Liver (tissue), 9 donors: Measurements from ENCODE around the gene SLC25A22. TPM values are rescaled to one million over a fixed set of nuclear protein-coding genes. Genes with fewer than 3 reads are reported as not detected.
A peak's percentile ranks its signal among the peaks of the same experiment; 100 is the strongest.

Source experiments
- DNase-seq: peaks from one replicate; pipeline ENCODE4 v3.0.0-alpha.2; 2017; ENCODE audit warnings: low spot score
- H3K27ac ChIP-seq, 2 donors: one replicate each; pipeline ENCODE4 v1.7.0; 2013; ENCODE audit warnings: inconsistent platforms in 2 of 2, low read length in 2 of 2, control low read depth in 1 of 2, low read depth in 1 of 2, mild to moderate bottlenecking in 1 of 2
- H3K27me3 ChIP-seq, 4 donors: one replicate each; pipeline versions ENCODE4 v1.6.1 to v1.7.0; 2013; ENCODE audit warnings: low read length in 3 of 4, inconsistent platforms in 1 of 4, mild to moderate bottlenecking in 1 of 4, moderate library complexity in 1 of 4; ENCODE audit not compliant: control insufficient read depth in 4 of 4, insufficient read depth in 4 of 4
- H3K36me3 ChIP-seq, 4 donors: one replicate each; pipeline versions ENCODE4 v1.6.1 to v1.7.0; 2013; ENCODE audit warnings: low read length in 3 of 4, mild to moderate bottlenecking in 3 of 4, low read depth in 1 of 4, moderate library complexity in 1 of 4; ENCODE audit not compliant: control insufficient read depth in 4 of 4, insufficient read depth in 3 of 4
- H3K4me1 ChIP-seq, 4 donors: one replicate each; pipeline versions ENCODE4 v1.6.1 to v1.7.0; 2013; ENCODE audit warnings: low read length in 3 of 4, mild to moderate bottlenecking in 3 of 4, moderate library complexity in 1 of 4; ENCODE audit not compliant: control insufficient read depth in 4 of 4, insufficient read depth in 4 of 4
- H3K4me3 ChIP-seq, 3 donors: one replicate each; pipeline versions ENCODE4 v1.6.1 to v1.7.0; 2013; ENCODE audit warnings: low read length in 3 of 3, control low read depth in 1 of 3, low read depth in 1 of 3, mild to moderate bottlenecking in 1 of 3
- H3K9ac ChIP-seq, 2 donors: one replicate each; pipeline ENCODE4 v1.7.0; 2013; ENCODE audit warnings: low read length in 2 of 2, mild to moderate bottlenecking in 2 of 2, moderate library complexity in 2 of 2, control low read depth in 1 of 2, low read depth in 1 of 2
- H3K9me3 ChIP-seq, 4 donors: one replicate each; pipeline versions ENCODE4 v1.6.1 to v1.7.0; 2013; ENCODE audit warnings: low read length in 3 of 4; ENCODE audit not compliant: control insufficient read depth in 4 of 4
- EGR1 ChIP-seq, 2 donors: IDR thresholded peaks; 2 replicates each; pipeline ENCODE4 v1.6.1; 2016 to 2018; ENCODE audit warnings: antibody characterized with exemption in 2 of 2, low read depth in 2 of 2
- FOXA1 ChIP-seq: IDR thresholded peaks from 2 replicates; pipeline ENCODE4 v1.6.1; 2016; ENCODE audit warnings: antibody characterized with exemption
- FOXA2 ChIP-seq: IDR thresholded peaks from 2 replicates; pipeline ENCODE4 v1.6.1; 2016; ENCODE audit warnings: antibody characterized with exemption
- GABPA ChIP-seq, 2 donors: IDR thresholded peaks in 1 of 2; conservative IDR thresholded peaks in 1 of 2; 2 replicates each; pipeline ENCODE4 v1.6.1; 2016; ENCODE audit warnings: antibody characterized with exemption in 2 of 2, mild to moderate bottlenecking in 1 of 2, moderate library complexity in 1 of 2
- JUND ChIP-seq, 2 donors: IDR thresholded peaks; 2 replicates each; pipeline ENCODE4 v1.6.1; 2016; ENCODE audit warnings: antibody characterized with exemption in 2 of 2
- NR2F2 ChIP-seq: IDR thresholded peaks from 2 replicates; pipeline ENCODE4 v1.6.1; 2016; ENCODE audit warnings: antibody characterized with exemption
- RXRA ChIP-seq, 2 donors: IDR thresholded peaks; 2 replicates each; pipeline ENCODE4 v1.6.1; 2017 to 2018; ENCODE audit warnings: antibody characterized with exemption in 2 of 2, mild to moderate bottlenecking in 1 of 2
- SP1 ChIP-seq: IDR thresholded peaks from 2 replicates; pipeline ENCODE4 v1.6.1; 2018; ENCODE audit warnings: antibody characterized with exemption, mild to moderate bottlenecking
- TAF1 ChIP-seq: conservative IDR thresholded peaks from 2 replicates; pipeline ENCODE4 v1.6.1; 2016; ENCODE audit warnings: antibody characterized with exemption, mild to moderate bottlenecking
- YY1 ChIP-seq: IDR thresholded peaks from 2 replicates; pipeline ENCODE4 v1.6.1; 2016; ENCODE audit warnings: antibody characterized with exemption, mild to moderate bottlenecking
- WGBS: extraction: QIAGEN DNeasy Blood & Tissue Kit; methylation state at CpG from one replicate; pipeline ENCODE4 v1.1.7; 2013; 5-methylcytosine and 5-hydroxymethylcytosine counted together
- polyA plus RNA-seq, 2 donors: library from polyadenylated mRNA; stranded (reverse) in 1 of 2; unstranded in 1 of 2; fragments of 200-250 nt in 1 of 2; fragments of >200 nt in 1 of 2; fragmentation: Nextera tagmentation in 1 of 2; extraction: Ambion mirVana in 1 of 2; gene quantifications; one replicate each; pipeline versions ENCODE4 v1.2.1 to v1.2.3, GENCODE V29; 2013 to 2015
- total RNA-seq, 2 donors: library from RNA; depleted of rRNA; stranded (reverse); fragments of >200 nt; gene quantifications; one replicate each; pipeline ENCODE4 v1.2.3, GENCODE V29; 2014
- TF ChIP-seq, protein P1 (sequence below): IDR thresholded peaks from 2 replicates; pipeline ENCODE4 v1.6.1; 2016; ENCODE audit warnings: antibody characterized with exemption
- TF ChIP-seq, protein P2 (sequence below): IDR thresholded peaks from 2 replicates; pipeline ENCODE4 v1.6.1; 2016; ENCODE audit warnings: antibody characterized with exemption
- TF ChIP-seq, protein P3 (sequence below): IDR thresholded peaks from 2 replicates; pipeline ENCODE4 v1.6.1; 2016; ENCODE audit warnings: antibody characterized with exemption, mild to moderate bottlenecking
- TF ChIP-seq, protein P4 (sequence below): IDR thresholded peaks from 2 replicates; pipeline ENCODE4 v1.6.1; 2016; ENCODE audit warnings: antibody characterized with exemption
- donor health status: healthy.
- donor health status: healthy.
- donor health status: healthy.
- donor health status: healthy.
- donor health status: healthy.

SLC25A22 gene
- total and polyA plus RNA-seq, 4 donors = 5.3 to 26.8 (median 12.1) TPM

DNA sequence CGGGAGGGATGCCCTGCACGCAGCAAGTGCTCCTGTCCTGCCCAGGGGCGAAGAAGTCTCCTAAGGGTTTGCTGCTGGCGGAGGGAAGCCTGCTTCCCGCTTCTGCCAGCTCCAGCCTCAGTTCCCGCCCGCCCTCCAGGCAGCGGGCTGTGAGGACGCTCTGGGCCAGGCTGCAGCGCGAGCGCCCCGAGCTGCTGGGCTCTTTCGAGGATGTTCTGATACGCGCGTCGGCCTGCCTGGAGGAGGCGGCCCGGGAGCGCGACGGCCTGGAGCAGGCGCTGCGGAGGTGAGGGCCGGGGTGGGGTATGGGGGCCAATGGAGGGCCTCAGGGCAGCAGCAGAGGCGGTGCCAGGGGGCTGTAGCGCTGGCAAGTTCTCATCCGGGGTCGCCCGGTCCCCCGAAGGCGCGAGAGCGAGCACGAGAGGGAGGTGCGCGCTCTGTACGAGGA is 31.8 kb upstream of the SLC25A22 start:
- Histone ChIP-seq H3K9me3 (no peaks in the 10 kb centered on the region), H3K4me1 (peaks cover 51 to 90% (median 71%) of the 10 kb centered on the region in 4 donors), H3K27ac (peak overlapping the region in 1 of 2 donors; percentile 50), H3K36me3 (no peaks in the 10 kb centered on the region), H3K27me3 (no peaks in the 10 kb centered on the region), H3K4me3 (peak overlapping the region in 1 of 3 donors; percentile 37), H3K9ac (no peak overlapping the region)
- TF ChIP-seq, protein P1, sequence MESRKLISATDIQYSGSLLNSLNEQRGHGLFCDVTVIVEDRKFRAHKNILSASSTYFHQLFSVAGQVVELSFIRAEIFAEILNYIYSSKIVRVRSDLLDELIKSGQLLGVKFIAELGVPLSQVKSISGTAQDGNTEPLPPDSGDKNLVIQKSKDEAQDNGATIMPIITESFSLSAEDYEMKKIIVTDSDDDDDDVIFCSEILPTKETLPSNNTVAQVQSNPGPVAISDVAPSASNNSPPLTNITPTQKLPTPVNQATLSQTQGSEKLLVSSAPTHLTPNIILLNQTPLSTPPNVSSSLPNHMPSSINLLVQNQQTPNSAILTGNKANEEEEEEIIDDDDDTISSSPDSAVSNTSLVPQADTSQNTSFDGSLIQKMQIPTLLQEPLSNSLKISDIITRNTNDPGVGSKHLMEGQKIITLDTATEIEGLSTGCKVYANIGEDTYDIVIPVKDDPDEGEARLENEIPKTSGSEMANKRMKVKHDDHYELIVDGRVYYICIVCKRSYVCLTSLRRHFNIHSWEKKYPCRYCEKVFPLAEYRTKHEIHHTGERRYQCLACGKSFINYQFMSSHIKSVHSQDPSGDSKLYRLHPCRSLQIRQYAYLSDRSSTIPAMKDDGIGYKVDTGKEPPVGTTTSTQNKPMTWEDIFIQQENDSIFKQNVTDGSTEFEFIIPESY = no peak
- TF ChIP-seq, protein P2, sequence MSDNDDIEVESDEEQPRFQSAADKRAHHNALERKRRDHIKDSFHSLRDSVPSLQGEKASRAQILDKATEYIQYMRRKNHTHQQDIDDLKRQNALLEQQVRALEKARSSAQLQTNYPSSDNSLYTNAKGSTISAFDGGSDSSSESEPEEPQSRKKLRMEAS = no peak
- TF ChIP-seq FOXA1 (no peak), EGR1 (IDR thresholded peaks at IDR 0.05; ENCODE audit: low read depth in 2 of 2) (no peak), RXRA (IDR thresholded peaks at IDR 0.05) (no peak), FOXA2 (no peak), YY1 (no peak), GABPA (IDR thresholded peaks at IDR 0.05 in 1 of 2, conservative IDR thresholded peaks at IDR 0.05 in 1 of 2) (no peak), TAF1 (no peak)
- TF ChIP-seq, protein P3, sequence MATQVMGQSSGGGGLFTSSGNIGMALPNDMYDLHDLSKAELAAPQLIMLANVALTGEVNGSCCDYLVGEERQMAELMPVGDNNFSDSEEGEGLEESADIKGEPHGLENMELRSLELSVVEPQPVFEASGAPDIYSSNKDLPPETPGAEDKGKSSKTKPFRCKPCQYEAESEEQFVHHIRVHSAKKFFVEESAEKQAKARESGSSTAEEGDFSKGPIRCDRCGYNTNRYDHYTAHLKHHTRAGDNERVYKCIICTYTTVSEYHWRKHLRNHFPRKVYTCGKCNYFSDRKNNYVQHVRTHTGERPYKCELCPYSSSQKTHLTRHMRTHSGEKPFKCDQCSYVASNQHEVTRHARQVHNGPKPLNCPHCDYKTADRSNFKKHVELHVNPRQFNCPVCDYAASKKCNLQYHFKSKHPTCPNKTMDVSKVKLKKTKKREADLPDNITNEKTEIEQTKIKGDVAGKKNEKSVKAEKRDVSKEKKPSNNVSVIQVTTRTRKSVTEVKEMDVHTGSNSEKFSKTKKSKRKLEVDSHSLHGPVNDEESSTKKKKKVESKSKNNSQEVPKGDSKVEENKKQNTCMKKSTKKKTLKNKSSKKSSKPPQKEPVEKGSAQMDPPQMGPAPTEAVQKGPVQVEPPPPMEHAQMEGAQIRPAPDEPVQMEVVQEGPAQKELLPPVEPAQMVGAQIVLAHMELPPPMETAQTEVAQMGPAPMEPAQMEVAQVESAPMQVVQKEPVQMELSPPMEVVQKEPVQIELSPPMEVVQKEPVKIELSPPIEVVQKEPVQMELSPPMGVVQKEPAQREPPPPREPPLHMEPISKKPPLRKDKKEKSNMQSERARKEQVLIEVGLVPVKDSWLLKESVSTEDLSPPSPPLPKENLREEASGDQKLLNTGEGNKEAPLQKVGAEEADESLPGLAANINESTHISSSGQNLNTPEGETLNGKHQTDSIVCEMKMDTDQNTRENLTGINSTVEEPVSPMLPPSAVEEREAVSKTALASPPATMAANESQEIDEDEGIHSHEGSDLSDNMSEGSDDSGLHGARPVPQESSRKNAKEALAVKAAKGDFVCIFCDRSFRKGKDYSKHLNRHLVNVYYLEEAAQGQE = no peak
- TF ChIP-seq, protein P4, sequence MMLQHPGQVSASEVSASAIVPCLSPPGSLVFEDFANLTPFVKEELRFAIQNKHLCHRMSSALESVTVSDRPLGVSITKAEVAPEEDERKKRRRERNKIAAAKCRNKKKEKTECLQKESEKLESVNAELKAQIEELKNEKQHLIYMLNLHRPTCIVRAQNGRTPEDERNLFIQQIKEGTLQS = no peak
- no peak for DNase-seq
- 6% methylated on average over 39 of the region's 39 CpGs for WGBS

GRCh38 chr11:829176-829846 is 31.2 kb upstream of the SLC25A22 start:
- Histone ChIP-seq H3K36me3 (peaks cover 0 to 5% (median 2%) of the 10 kb centered on the region in 4 donors), H3K27ac (peak overlapping the region; percentile 14 to 43), H3K4me3 (peak overlapping the region in 1 of 3 donors; percentile 37), H3K9ac (peak overlapping the region in 1 of 2 donors; percentile 9), H3K4me1 (peaks cover 51 to 90% (median 71%) of the 10 kb centered on the region in 4 donors), H3K27me3 (no peaks in the 10 kb centered on the region), H3K9me3 (no peaks in the 10 kb centered on the region)
- no peak for TF ChIP-seq YY1
- peak; percentile 56 for TF ChIP-seq SP1
- no peak for TF ChIP-seq FOXA2
- TF ChIP-seq RXRA (IDR thresholded peaks at IDR 0.05) = peak; percentile 17 to 43
- TF ChIP-seq JUND (IDR thresholded peaks at IDR 0.05) = no peak
- peak; percentile 99 for TF ChIP-seq NR2F2
- DNase-seq = no peak
- WGBS = 18% methylated on average over 40 of the region's 40 CpGs
